Hepatocyte (in vitro differentiated cells): Measurements from ENCODE around the gene GRID2IP. TPM values are rescaled to one million over a fixed set of nuclear protein-coding genes. Genes with fewer than 3 reads are reported as not detected.

Experiments
- DNase-seq: peaks from one replicate; pipeline ENCODE4 v3.0.0-alpha.2; 2016; ENCODE audit warnings: low spot score
- H2AFZ ChIP-seq: fragments of 200-600 bp; sonication (generic); 2 replicates; pipeline ENCODE4 v1.6.0; 2016; ENCODE audit warnings: antibody characterized with exemption, mild to moderate bottlenecking
- H3K27ac ChIP-seq: fragments of 200-600 bp; sonication (generic); 2 replicates; pipeline ENCODE4 v1.5.1; 2016; ENCODE audit warnings: mild to moderate bottlenecking
- H3K27me3 ChIP-seq: fragments of 200-600 bp; sonication (generic); 2 replicates; pipeline ENCODE4 v1.6.1; 2016
- H3K36me3 ChIP-seq: fragments of 200-600 bp; sonication (generic); replicated peaks from 2 replicates; pipeline ENCODE4 v1.5.1; 2016; ENCODE audit warnings: low read depth; ENCODE audit not compliant: insufficient read depth
- H3K4me1 ChIP-seq: fragments of 200-600 bp; sonication (generic); 2 replicates; pipeline ENCODE4 v1.5.1; 2016; ENCODE audit warnings: mild to moderate bottlenecking, moderate library complexity; ENCODE audit not compliant: insufficient read depth
- H3K4me2 ChIP-seq: fragments of 200-600 bp; sonication (generic); 2 replicates; pipeline ENCODE4 v1.6.0; 2016
- H3K4me3 ChIP-seq: fragments of 200-600 bp; sonication (generic); 2 replicates; pipeline ENCODE4 v1.5.1; 2016; ENCODE audit warnings: mild to moderate bottlenecking
- H3K79me2 ChIP-seq: fragments of 200-600 bp; sonication (generic); 2 replicates; pipeline ENCODE4 v1.6.0; 2017; ENCODE audit warnings: mild to moderate bottlenecking
- H3K9me2 ChIP-seq: fragments of 200-600 bp; sonication (generic); replicated peaks from 2 replicates; pipeline ENCODE4 v1.6.0; 2017; ENCODE audit warnings: mild to moderate bottlenecking; ENCODE audit not compliant: insufficient read depth
- H3K9me3 ChIP-seq: fragments of 200-600 bp; sonication (generic); 2 replicates; pipeline ENCODE4 v1.5.1; 2016; ENCODE audit warnings: low read depth, mild to moderate bottlenecking
- H4K20me1 ChIP-seq: fragments of 200-600 bp; sonication (generic); 2 replicates; pipeline ENCODE4 v1.6.0; 2016; ENCODE audit warnings: mild to moderate bottlenecking; ENCODE audit not compliant: insufficient read depth, poor library complexity, severe bottlenecking
- CTCF ChIP-seq: fragments of 200-600 bp; sonication (generic); IDR thresholded peaks from 2 replicates; pipeline ENCODE4 v1.5.1; 2016; ENCODE audit warnings: antibody characterized with exemption, mild to moderate bottlenecking; ENCODE audit not compliant: poor library complexity
- EZH2 ChIP-seq: fragments of 200-600 bp; sonication (generic); IDR thresholded peaks from 2 replicates; pipeline ENCODE4 v1.6.1; 2016; ENCODE audit warnings: antibody characterized with exemption, mild to moderate bottlenecking, borderline replicate concordance
- EZH2phosphoT487 ChIP-seq: fragments of 200-600 bp; sonication (generic); IDR thresholded peaks from one replicate; pipeline ENCODE4 v1.6.1; 2018; ENCODE audit warnings: antibody characterized with exemption, mild to moderate bottlenecking, low read depth, moderate library complexity; ENCODE audit not compliant: unreplicated experiment, severe bottlenecking
- WGBS: methylation state at CpG from one replicate; pipeline ENCODE4 v1.1.6; 2016; ENCODE audit warnings: low lambda C conversion rate; ENCODE audit errors: missing lambda C conversion rate; 5-methylcytosine and 5-hydroxymethylcytosine counted together
- polyA plus RNA-seq: library from polyadenylated mRNA; unstranded; fragments of >200 nt; fragmentation: Nextera tagmentation; extraction: Ambion mirVana; gene quantifications from 2 replicates; pipeline ENCODE4 v1.2.1, GENCODE V29; 2016
- total RNA-seq: library from RNA; depleted of rRNA; stranded (reverse); fragments of >200 nt; gene quantifications from 2 replicates; pipeline ENCODE4 v1.2.3, GENCODE V29; 2014

GRID2IP gene
- total and polyA plus RNA-seq, 2 experiments from 2014 or later, result 0.25 to 0.73 TPM

DNA sequence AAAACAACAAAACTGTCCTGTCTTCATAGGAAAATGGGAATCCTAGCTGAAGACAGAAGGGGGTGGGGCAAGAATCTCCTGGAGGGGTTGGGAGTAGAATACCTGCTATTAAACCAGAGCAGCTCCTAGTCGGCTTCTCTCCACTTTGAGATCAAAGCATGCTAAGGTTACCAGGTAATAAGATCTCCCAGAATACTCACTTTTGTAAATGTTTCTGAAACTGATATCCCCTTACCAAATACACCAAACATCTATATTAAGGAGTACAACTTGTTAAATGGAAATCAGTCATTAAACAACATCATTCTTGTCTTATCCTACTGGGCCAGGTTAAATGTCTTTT, 74.0 kb downstream of the GRID2IP start:
- Histone ChIP-seq H3K4me3 (no peak overlapping the region), H3K4me1 (peaks cover 31% of the 10 kb centered on the region), H2AFZ (no peak overlapping the region), H3K36me3 (no peaks in the 10 kb centered on the region), H3K79me2 (peaks cover 100% of the 10 kb centered on the region), H4K20me1 (peaks cover 100% of the 10 kb centered on the region), H3K9me2 (no peaks in the 10 kb centered on the region), H3K9me3 (no peaks in the 10 kb centered on the region), H3K27me3 (no peaks in the 10 kb centered on the region), H3K27ac (no peak overlapping the region), H3K4me2 (peak overlapping the region; percentile 35)
- DNase-seq, result no peak
- WGBS, result 42% methylated on average over 1 of the region's 1 CpG
- TF ChIP-seq EZH2phosphoT487 (no peak), CTCF (no peak), EZH2 (no peak)

DNA sequence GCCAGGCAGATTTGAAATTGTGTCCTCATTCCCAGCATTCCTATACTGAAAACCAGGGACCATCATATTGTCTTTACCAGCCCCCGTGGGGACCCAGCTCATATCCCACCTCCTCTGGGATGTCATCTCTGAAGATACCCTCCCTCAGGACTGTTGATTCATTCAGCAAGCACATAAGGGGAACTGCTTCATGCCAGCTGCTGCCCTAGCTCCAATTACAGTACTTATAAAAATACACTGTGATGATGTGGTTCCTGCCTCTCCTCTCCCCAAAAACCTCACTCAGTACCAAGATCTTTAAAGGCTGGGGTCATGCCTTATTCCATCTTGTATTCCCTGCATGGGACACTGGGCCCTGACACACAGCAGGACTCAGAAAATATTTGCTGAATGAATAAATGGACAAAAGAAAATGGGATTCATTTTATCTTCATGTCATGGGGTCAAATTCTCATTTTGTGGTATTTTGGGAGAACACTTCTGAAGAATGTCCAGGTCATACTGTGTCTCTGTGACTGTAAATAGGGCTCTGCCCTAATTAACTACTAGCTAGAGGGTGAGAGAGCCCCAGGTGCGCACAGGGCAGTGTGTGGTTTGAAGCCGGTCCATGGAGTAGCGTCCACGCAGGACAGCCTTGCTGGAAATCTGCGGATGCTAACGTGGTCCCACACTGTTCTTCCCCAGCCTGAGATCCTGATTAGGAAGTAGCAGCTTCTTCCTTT, 74.5 kb downstream of the GRID2IP start:
- Histone ChIP-seq H3K4me2 (peak overlapping the region; percentile 35), H3K9me3 (no peaks in the 10 kb centered on the region), H4K20me1 (peaks cover 100% of the 10 kb centered on the region), H3K4me1 (peaks cover 27% of the 10 kb centered on the region), H3K79me2 (peaks cover 100% of the 10 kb centered on the region), H3K9me2 (no peaks in the 10 kb centered on the region), H2AFZ (no peak overlapping the region), H3K36me3 (no peaks in the 10 kb centered on the region), H3K27me3 (no peaks in the 10 kb centered on the region), H3K4me3 (no peak overlapping the region), H3K27ac (no peak overlapping the region)
- WGBS, result 87% methylated on average over 7 of the region's 7 CpGs
- DNase-seq, result no peak
- TF ChIP-seq EZH2 (no peak), CTCF (no peak), EZH2phosphoT487 (no peak)

DNA sequence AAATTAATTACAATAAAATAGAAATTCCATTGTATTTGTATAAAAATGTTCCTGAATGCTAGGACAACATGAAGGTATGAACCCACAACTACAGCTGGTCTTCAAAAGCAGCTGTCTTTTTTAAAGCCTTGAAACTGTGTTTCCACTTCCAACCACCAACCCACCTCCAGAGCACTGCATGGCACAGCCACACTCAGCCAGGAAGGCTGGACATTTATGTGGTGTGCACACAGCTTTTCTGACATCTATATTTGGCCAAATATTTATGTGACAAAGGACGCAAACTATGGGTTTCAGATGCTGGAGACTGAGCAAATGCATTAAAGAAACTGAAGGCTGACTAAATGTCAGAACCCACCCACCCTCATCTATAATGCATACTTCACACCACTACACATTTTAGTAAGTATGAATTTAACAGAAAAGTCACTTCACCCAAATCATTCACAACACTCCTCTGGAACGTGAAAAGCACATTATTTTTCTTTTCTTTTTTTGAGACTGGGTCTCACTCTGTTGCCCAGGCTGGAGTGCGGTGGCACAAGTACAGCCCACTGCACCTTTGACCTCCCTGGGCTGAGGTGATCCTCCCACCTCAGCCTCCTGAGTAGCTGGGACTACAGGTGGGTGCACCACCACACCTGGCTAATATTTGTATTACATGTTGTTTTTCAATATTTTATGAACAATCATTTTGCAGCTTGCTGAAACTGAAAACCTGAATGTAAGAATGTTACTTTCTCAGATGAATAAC, 75.7 kb downstream of the GRID2IP start:
- H3K9me2 ChIP-seq, result no peaks in the 10 kb centered on the region

More for the DNA sequence above, 75.7 kb downstream of the GRID2IP start:
- Histone ChIP-seq H4K20me1 (peaks cover 93% of the 10 kb centered on the region), H3K9me3 (no peaks in the 10 kb centered on the region), H3K4me1 (peaks cover 16% of the 10 kb centered on the region), H3K36me3 (no peaks in the 10 kb centered on the region), H2AFZ (no peak overlapping the region), H3K79me2 (peaks cover 98% of the 10 kb centered on the region), H3K27me3 (no peaks in the 10 kb centered on the region), H3K4me2 (no peak overlapping the region), H3K4me3 (no peak overlapping the region), H3K27ac (no peak overlapping the region)
- DNase-seq, result no peak
- 98% methylated on average over 3 of the region's 3 CpGs for WGBS
- TF ChIP-seq EZH2phosphoT487 (no peak), EZH2 (no peak), CTCF (no peak)
